Liver (tissue), 3 donors: ENCODE results near the gene HOXD9.

Source experiments
- ATF3 ChIP-seq: IDR thresholded peaks from 2 replicates; pipeline ENCODE4 v1.6.1; 2016; ENCODE audit warnings: antibody characterized with exemption
- CTCF ChIP-seq: fragments of 150-350 bp; IDR thresholded peaks from 2 replicates; pipeline ENCODE4 v1.5.1; 2017; ENCODE audit warnings: improper control_type of control experiment, low read depth, low read length; ENCODE audit not compliant: missing input control
- EGR1 ChIP-seq, 2 donors: IDR thresholded peaks; 2 replicates each; pipeline ENCODE4 v1.6.1; 2016 to 2018; ENCODE audit warnings: antibody characterized with exemption in 2 of 2, low read depth in 2 of 2
- FOXA1 ChIP-seq: IDR thresholded peaks from 2 replicates; pipeline ENCODE4 v1.6.1; 2016; ENCODE audit warnings: antibody characterized with exemption
- GABPA ChIP-seq, 2 donors: IDR thresholded peaks in 1 of 2; conservative IDR thresholded peaks in 1 of 2; 2 replicates each; pipeline ENCODE4 v1.6.1; 2016; ENCODE audit warnings: antibody characterized with exemption in 2 of 2, mild to moderate bottlenecking in 1 of 2, moderate library complexity in 1 of 2
- JUND ChIP-seq, 2 donors: IDR thresholded peaks; 2 replicates each; pipeline ENCODE4 v1.6.1; 2016; ENCODE audit warnings: antibody characterized with exemption in 2 of 2
- MAX ChIP-seq: IDR thresholded peaks from 2 replicates; pipeline ENCODE4 v1.6.1; 2016; ENCODE audit warnings: antibody characterized with exemption
- NR2F2 ChIP-seq: IDR thresholded peaks from 2 replicates; pipeline ENCODE4 v1.6.1; 2016; ENCODE audit warnings: antibody characterized with exemption
- RAD21 ChIP-seq, 2 donors: IDR thresholded peaks; 2 replicates each; pipeline ENCODE4 v1.6.1; 2016; ENCODE audit warnings: antibody characterized with exemption in 2 of 2, mild to moderate bottlenecking in 2 of 2
- REST ChIP-seq: IDR thresholded peaks from 2 replicates; pipeline ENCODE4 v1.6.1; 2016; ENCODE audit warnings: antibody characterized with exemption, mild to moderate bottlenecking
- TAF1 ChIP-seq: conservative IDR thresholded peaks from 2 replicates; pipeline ENCODE4 v1.6.1; 2016; ENCODE audit warnings: antibody characterized with exemption, mild to moderate bottlenecking
- YY1 ChIP-seq: IDR thresholded peaks from 2 replicates; pipeline ENCODE4 v1.6.1; 2016; ENCODE audit warnings: antibody characterized with exemption, mild to moderate bottlenecking
- donor health status: healthy.
- donor health status: healthy.

- peak; percentile 36 for TF ChIP-seq CTCF
- no peak for TF ChIP-seq NR2F2
- no peak for TF ChIP-seq MAX
- TF ChIP-seq REST = no peak
- TF ChIP-seq TAF1 = no peak
- peak; percentile 70 to 77 for TF ChIP-seq RAD21 (IDR thresholded peaks at IDR 0.05)
- no peak for TF ChIP-seq ATF3
- no peak for TF ChIP-seq YY1
- no peak for TF ChIP-seq GABPA (IDR thresholded peaks at IDR 0.05 in 1 of 2, conservative IDR thresholded peaks at IDR 0.05 in 1 of 2)
- TF ChIP-seq FOXA1 = no peak
- TF ChIP-seq JUND (IDR thresholded peaks at IDR 0.05) = no peak
- no peak for TF ChIP-seq EGR1 (IDR thresholded peaks at IDR 0.05; ENCODE audit: low read depth in 2 of 2)
Measured at GRCh38 chr2:176085861-176086771, 36.4 kb upstream of the HOXD9 start.
